WERI-Rb-1 (cell line): ENCODE results near the gene CDKAL1.

ENCODE experiments used
- DNase-seq: peaks from one replicate; pipeline ENCODE4 v3.0.0-alpha.2; 2020
- H3K27ac ChIP-seq: fragments of 250-450 bp; sonication (Bioruptor Pico); 2 replicates; pipeline ENCODE4 v1.5.1; 2020; ENCODE audit warnings: mild to moderate bottlenecking, moderate library complexity
- H3K27me3 ChIP-seq: fragments of 250-450 bp; sonication (Bioruptor Pico); 2 replicates; pipeline ENCODE4 v1.5.1; 2021; ENCODE audit warnings: mild to moderate bottlenecking, low read depth, moderate library complexity; ENCODE audit not compliant: insufficient read depth, severe bottlenecking
- H3K36me3 ChIP-seq: fragments of 250-450 bp; sonication (Bioruptor Pico); 2 replicates; pipeline ENCODE4 v1.5.1; 2020; ENCODE audit warnings: mild to moderate bottlenecking, moderate library complexity
- H3K4me3 ChIP-seq: 2 replicates; pipeline ENCODE4 v1.5.1; 2011; ENCODE audit warnings: low read depth, mild to moderate bottlenecking, control low read depth, low read length
- H3K9me3 ChIP-seq: fragments of 250-450 bp; sonication (Bioruptor Pico); 2 replicates; pipeline ENCODE4 v1.5.1; 2021; ENCODE audit warnings: mild to moderate bottlenecking, moderate library complexity; ENCODE audit not compliant: severe bottlenecking
- TF ChIP-seq, protein P1 (sequence below): IDR thresholded peaks from 2 replicates; pipeline ENCODE4 v1.5.1; 2011; ENCODE audit warnings: low read depth, mild to moderate bottlenecking, control low read depth, inconsistent platforms, low read length

The CDKAL1 gene

DNA sequence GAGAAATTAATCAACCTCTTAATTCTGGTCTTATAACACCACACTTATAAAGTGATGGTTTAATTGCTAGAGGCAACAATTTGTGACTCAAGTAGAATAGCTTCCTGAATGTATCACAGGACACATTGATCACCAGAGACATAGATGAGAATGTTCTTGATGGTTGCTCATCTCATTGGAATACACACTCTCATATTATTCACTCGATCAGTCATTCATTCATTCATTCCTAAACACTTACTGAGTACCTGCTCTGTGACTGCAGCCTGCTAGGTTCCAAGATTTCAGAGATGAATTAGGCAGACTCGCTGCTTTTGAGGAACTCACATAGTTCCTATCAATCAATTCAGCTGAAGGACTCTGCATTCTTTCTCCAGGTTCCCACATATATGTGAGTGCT lies 694.2 kb downstream of the CDKAL1 start:
- no peak overlapping the region for H3K27ac ChIP-seq
- TF ChIP-seq, protein P1, sequence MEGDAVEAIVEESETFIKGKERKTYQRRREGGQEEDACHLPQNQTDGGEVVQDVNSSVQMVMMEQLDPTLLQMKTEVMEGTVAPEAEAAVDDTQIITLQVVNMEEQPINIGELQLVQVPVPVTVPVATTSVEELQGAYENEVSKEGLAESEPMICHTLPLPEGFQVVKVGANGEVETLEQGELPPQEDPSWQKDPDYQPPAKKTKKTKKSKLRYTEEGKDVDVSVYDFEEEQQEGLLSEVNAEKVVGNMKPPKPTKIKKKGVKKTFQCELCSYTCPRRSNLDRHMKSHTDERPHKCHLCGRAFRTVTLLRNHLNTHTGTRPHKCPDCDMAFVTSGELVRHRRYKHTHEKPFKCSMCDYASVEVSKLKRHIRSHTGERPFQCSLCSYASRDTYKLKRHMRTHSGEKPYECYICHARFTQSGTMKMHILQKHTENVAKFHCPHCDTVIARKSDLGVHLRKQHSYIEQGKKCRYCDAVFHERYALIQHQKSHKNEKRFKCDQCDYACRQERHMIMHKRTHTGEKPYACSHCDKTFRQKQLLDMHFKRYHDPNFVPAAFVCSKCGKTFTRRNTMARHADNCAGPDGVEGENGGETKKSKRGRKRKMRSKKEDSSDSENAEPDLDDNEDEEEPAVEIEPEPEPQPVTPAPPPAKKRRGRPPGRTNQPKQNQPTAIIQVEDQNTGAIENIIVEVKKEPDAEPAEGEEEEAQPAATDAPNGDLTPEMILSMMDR = no peak
- peaks cover 25% of the 10 kb centered on the region for H3K36me3 ChIP-seq
- no peak overlapping the region for H3K4me3 ChIP-seq
- no peak for DNase-seq
- H3K27me3 ChIP-seq = no peaks in the 10 kb centered on the region
- H3K9me3 ChIP-seq = peaks cover 4% of the 10 kb centered on the region

DNA sequence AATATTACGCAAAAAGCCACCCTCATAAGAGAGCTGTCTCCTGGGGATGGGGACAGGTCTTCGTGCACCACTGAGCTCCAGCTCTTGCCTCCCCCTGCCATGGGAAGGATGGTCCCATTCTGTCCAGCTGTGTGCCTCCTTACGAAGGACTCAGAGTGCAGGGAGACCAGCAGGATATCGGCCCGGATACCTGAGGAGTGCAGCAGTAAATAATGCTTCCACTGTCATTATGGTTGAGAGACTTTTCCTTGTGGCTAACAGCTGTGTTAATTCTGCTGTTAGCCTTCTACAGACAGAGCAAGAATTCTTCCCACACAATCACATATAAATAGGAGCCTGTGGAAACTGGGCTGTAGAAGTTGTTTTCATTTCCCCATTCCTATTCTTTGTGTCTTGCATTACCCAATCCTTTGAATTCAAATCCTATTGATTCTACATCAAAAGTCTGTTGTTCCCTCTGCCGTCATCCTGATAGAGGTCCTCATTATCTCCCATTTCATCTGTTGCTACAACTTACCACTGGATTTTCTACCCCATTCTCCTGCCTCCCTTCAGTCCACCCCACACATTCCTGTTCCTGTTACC lies 694.7 kb downstream of the CDKAL1 start:
- no peaks in the 10 kb centered on the region for H3K27me3 ChIP-seq
- H3K36me3 ChIP-seq = peaks cover 28% of the 10 kb centered on the region
- H3K9me3 ChIP-seq = peaks cover 8% of the 10 kb centered on the region
- DNase-seq = no peak
- TF ChIP-seq, protein P1 = no peak
- H3K27ac ChIP-seq = no peak overlapping the region
- H3K4me3 ChIP-seq = no peak overlapping the region

DNA sequence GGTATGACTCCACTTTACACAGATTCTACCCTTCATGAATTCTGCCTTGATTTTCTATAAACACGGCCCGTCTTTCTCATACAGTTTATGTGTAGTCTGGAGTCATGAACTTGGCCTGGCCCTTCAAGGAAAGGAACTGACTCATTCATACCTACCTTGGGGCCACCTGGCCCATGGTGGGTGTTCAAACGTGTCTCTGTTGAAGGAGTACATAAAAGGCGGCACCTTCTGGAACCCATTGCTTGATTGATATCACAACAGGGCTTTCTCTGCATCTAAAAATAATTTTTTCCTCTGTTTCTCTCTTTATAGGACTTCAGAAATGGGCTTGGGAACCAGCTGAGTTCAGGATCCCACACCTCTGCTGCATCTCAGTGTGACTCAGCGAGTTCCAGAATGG lies 696.3 kb downstream of the CDKAL1 start:
- Histone ChIP-seq H3K27me3 (no peaks in the 10 kb centered on the region), H3K36me3 (peaks cover 31% of the 10 kb centered on the region), H3K9me3 (peaks cover 8% of the 10 kb centered on the region), H3K27ac (no peak overlapping the region), H3K4me3 (no peak overlapping the region)
- TF ChIP-seq, protein P1 = no peak
- no peak for DNase-seq

DNA sequence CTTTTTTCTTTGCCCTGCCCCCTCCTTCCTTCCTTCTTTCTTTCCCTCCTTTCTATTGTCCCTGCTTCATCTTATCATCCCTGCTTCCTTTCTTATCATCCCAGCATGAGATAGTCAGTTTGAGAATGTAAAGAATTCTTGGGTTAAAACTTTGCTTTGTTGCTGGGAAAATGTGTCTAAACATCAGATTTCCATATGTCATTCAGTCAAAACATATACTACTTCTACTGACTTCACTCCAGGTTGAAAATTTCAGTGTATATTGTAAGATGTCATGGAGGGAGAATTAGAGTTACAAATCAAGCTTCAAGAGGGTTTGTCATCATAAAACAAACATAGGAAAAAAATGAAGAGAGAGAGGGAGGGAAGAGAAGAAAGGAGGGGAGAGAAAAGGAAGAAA lies 700.9 kb downstream of the CDKAL1 start:
- H3K36me3 ChIP-seq = peaks cover 31% of the 10 kb centered on the region
- H3K27me3 ChIP-seq = no peaks in the 10 kb centered on the region
- H3K9me3 ChIP-seq = peaks cover 13% of the 10 kb centered on the region
- TF ChIP-seq, protein P1 = no peak
- no peak overlapping the region for H3K4me3 ChIP-seq
- H3K27ac ChIP-seq = no peak overlapping the region
- no peak for DNase-seq

DNA sequence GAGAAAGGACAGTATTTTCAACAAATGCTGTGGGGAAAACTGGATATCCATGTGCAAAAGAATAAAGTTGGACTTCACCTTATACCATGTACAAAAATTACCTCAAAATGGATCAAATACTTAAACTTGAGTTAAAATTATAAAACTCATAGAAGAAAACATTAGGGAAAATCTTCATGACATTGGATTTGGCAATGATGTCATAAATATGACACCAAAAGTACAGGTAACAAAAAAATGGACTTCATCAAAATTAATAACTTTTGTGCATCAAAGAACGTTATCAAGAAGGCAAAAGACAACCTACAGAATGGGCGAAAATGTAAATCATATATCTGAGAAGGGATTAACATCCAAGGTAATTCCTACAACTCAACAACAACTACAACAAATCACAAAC lies 704.0 kb downstream of the CDKAL1 start:
- TF ChIP-seq, protein P1 = no peak
- Histone ChIP-seq H3K27me3 (no peaks in the 10 kb centered on the region), H3K4me3 (no peak overlapping the region), H3K9me3 (peaks cover 17% of the 10 kb centered on the region), H3K27ac (no peak overlapping the region), H3K36me3 (peaks cover 9% of the 10 kb centered on the region)
- no peak for DNase-seq

DNA sequence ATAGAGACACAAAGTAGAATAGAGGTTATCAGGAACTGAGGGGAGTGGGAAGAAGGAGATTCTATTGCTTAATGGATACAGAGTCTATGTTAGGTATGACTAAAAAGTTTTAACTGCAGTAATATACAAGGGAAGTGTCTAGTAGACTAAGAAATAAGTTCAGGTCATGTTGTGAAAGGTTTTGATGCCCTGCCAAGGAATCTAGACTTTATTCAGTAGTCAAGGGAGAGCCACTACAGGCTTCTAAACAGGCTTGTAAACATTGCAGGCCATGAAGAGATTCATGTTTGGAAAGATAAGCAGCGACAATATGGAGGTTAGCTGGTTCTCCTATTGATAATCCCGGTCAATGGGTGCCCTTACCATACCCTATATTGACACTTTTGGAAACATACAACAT lies 706.5 kb downstream of the CDKAL1 start:
- Histone ChIP-seq H3K9me3 (peaks cover 9% of the 10 kb centered on the region), H3K36me3 (no peaks in the 10 kb centered on the region), H3K27me3 (no peaks in the 10 kb centered on the region), H3K4me3 (no peak overlapping the region), H3K27ac (no peak overlapping the region)
- TF ChIP-seq, protein P1 = no peak
- DNase-seq = no peak
